Pancreas (tissue), 10 donors: ENCODE results near the gene ANO1. TPM values are rescaled to one million over a fixed set of nuclear protein-coding genes. Genes with fewer than 3 reads are reported as not detected.
"Not testable (repeated sequence)": the region's sequence is repeated elsewhere in the genome, so short reads cannot be mapped to it uniquely, and the experiment has no call there.

ENCODE experiments used
- ATAC-seq, 4 donors: fragments of 200-7000 bp; cut with Tn5 transposase; one replicate each; pipeline versions ENCODE4 v1.8.0 to v1.9.1; 2020; ENCODE audit warnings: mild to moderate bottlenecking in 4 of 4, moderate library complexity in 4 of 4
- DNase-seq, 6 donors: peaks; one replicate each; pipeline ENCODE4 v3.0.0-alpha.2; 2020
- FAIRE-seq: peaks from 2 replicates; lab custom pipeline; 2012; peaks lifted over from hg19 to GRCh38; lab: Jason Lieb, UNC
- H3K27ac ChIP-seq, 4 donors: fragments of 200-600 bp; sonication (generic); 1 replicate in 3 of 4; 2 replicates in 1 of 4; pipeline versions ENCODE4 v1.5.0 to v1.8.0; 2020
- H3K27me3 ChIP-seq, 4 donors: fragments of 200-600 bp; one replicate each; pipeline ENCODE4 v1.8.0; 2021
- H3K36me3 ChIP-seq, 3 donors: fragments of 200-600 bp; sonication (generic) in 1 of 3; one replicate each; pipeline versions ENCODE4 v1.5.0 to v1.8.0; 2020 to 2021
- H3K4me1 ChIP-seq, 3 donors: fragments of 200-600 bp; one replicate each; pipeline ENCODE4 v1.8.0; 2021
- H3K4me3 ChIP-seq, 4 donors: fragments of 200-600 bp; sonication (generic) in 2 of 4; one replicate each; pipeline versions ENCODE4 v1.5.0 to v1.8.0; 2020 to 2021
- H3K9me3 ChIP-seq, 4 donors: fragments of 200-600 bp; one replicate each; pipeline ENCODE4 v1.8.0; 2021
- CTCF ChIP-seq, 4 donors: fragments of 200-600 bp; sonication (generic) in 3 of 4; IDR thresholded peaks; one replicate each; pipeline versions ENCODE4 v1.5.0 to v1.8.0; 2021; ENCODE audit warnings: antibody characterized with exemption in 4 of 4
- WGBS, 2 donors: extraction: QIAGEN DNeasy Blood & Tissue Kit; methylation state at CpG; one replicate each; pipeline ENCODE4 v1.1.7; 2013; 5-methylcytosine and 5-hydroxymethylcytosine counted together
- intact Hi-C, 3 donors: fragments of 100-400 bp; cut with DNase I; formaldehyde crosslinking; loops; one replicate each; pipeline versions ENCODE4 v1.11.1 to v1.14.2; 2022
- polyA plus RNA-seq, 2 donors: library from polyadenylated mRNA; stranded (reverse); fragments of 200-250 nt; gene quantifications; one replicate each; pipeline ENCODE4 v1.2.3, GENCODE V29; 2013
- total RNA-seq, 6 donors: library from RNA; stranded (reverse); fragmentation: NEBNext Ultra II Directional in 4 of 6; extraction: Animal tissue kit (Norgen Biotek cat#: 25700) in 4 of 6; gene quantifications; one replicate each; pipeline versions ENCODE4 v1.2.1 to v1.2.4, GENCODE V29; 2021 to 2023
- donor health status: healthy with polysubstance abuse.
- donor health status: DM: no; HTN: no; CAD: no; lungs with moderate emphysema.
- donor health status: DM: no; HTN: no; CAD: no.
- donor health status: control.
- donor health status: control.
- donor health status: Bipolar disorder and iron deficiency.
- donor health status: DM: yes; HTN: yes; CAD: no.
- donor health status: DM: no; HTN: no; CAD: no.
- donor health status: DM: no; HTN: no; CAD: no.
- donor health status: DM: yes; HTN: yes; CAD: no.

The ANO1 gene
- total and polyA plus RNA-seq, 8 donors, result 1.5 to 12.4 (median 5.1) TPM

- intact Hi-C loops, result no loop called here
- WGBS, 2 donors, result 49 to 51% methylated on average over 11 of the region's 11 CpGs
- H3K27me3 ChIP-seq, result no peaks in the 10 kb centered on the region
- ATAC-seq (no peak), DNase-seq (no peak), FAIRE-seq (no peak)
- H3K27ac ChIP-seq, result no peak overlapping the region
- no peak for TF ChIP-seq CTCF (IDR thresholded peaks at IDR 0.05)
- no peak overlapping the region for H3K4me3 ChIP-seq
- no peaks in the 10 kb centered on the region for H3K9me3 ChIP-seq
- no peaks in the 10 kb centered on the region for H3K36me3 ChIP-seq
- H3K4me1 ChIP-seq, result no peaks in the 10 kb centered on the region
Observed at GRCh38 chr11:70034740-70035365, 43.3 kb upstream of the ANO1 start.

- H3K9me3 ChIP-seq, H3K4me3 ChIP-seq, DNase-seq, H3K4me1 ChIP-seq, ATAC-seq, FAIRE-seq, intact Hi-C loops, H3K27ac ChIP-seq, H3K27me3 ChIP-seq, H3K36me3 ChIP-seq: not testable (repeated sequence)
- WGBS, 2 donors, result 72 to 77% methylated on average over 2 of the region's 2 CpGs
Observed at GRCh38 chr11:70035665-70036064, 42.5 kb upstream of the ANO1 start.

- Histone ChIP-seq H3K27ac (no peak overlapping the region), H3K4me3 (no peak overlapping the region), H3K4me1 (no peaks in the 10 kb centered on the region), H3K9me3 (no peaks in the 10 kb centered on the region), H3K36me3 (no peaks in the 10 kb centered on the region), H3K27me3 (no peaks in the 10 kb centered on the region)
- ATAC-seq (no peak), FAIRE-seq (no peak), DNase-seq (no peak)
- TF ChIP-seq CTCF (IDR thresholded peaks at IDR 0.05), result no peak
- WGBS, 2 donors, result 74 to 77% methylated on average over 12 of the region's 12 CpGs
- intact Hi-C loops, result no loop called here
Observed at GRCh38 chr11:70036971-70037882, 40.9 kb upstream of the ANO1 start.

- H3K9me3 ChIP-seq, result no peaks in the 10 kb centered on the region
- DNase-seq (no peak), ATAC-seq (no peak), FAIRE-seq (no peak)
- H3K36me3 ChIP-seq, result no peaks in the 10 kb centered on the region
- 69 to 81% methylated on average over 9 of the region's 9 CpGs for WGBS, 2 donors
- no peaks in the 10 kb centered on the region for H3K27me3 ChIP-seq
- H3K4me1 ChIP-seq, result no peaks in the 10 kb centered on the region
- no peak overlapping the region for H3K4me3 ChIP-seq
- intact Hi-C loops, result no loop called here
- H3K27ac ChIP-seq, result no peak overlapping the region
- TF ChIP-seq CTCF (IDR thresholded peaks at IDR 0.05), result no peak
Observed at GRCh38 chr11:70038034-70038834, 39.9 kb upstream of the ANO1 start.

GRCh38 chr11:70040452-70040851, 37.7 kb upstream of the ANO1 start:
- intact Hi-C loops, result no loop called here
- no peaks in the 10 kb centered on the region for H3K27me3 ChIP-seq
- WGBS, 2 donors, result 83 to 88% methylated on average over 11 of the region's 11 CpGs
- no peaks in the 10 kb centered on the region for H3K4me1 ChIP-seq
- no peak for ATAC-seq
- DNase-seq, result no peak
- no peak for FAIRE-seq
- H3K27ac ChIP-seq, result no peak overlapping the region
- no peaks in the 10 kb centered on the region for H3K9me3 ChIP-seq
- no peaks in the 10 kb centered on the region for H3K36me3 ChIP-seq
- no peak overlapping the region for H3K4me3 ChIP-seq
- no peak for TF ChIP-seq CTCF (IDR thresholded peaks at IDR 0.05)
